NB4 (cell line): ENCODE results near the gene IL22RA1.

Source experiments
- CTCF ChIP-seq: IDR thresholded peaks from one replicate; pipeline ENCODE4 v1.5.1; 2012; ENCODE audit warnings: low read depth, low read length
- POLR2A ChIP-seq: IDR thresholded peaks from 2 replicates; pipeline ENCODE4 v1.6.1; 2011; ENCODE audit warnings: mild to moderate bottlenecking; ENCODE audit not compliant: insufficient read length; ENCODE audit errors: extremely low read depth

GRCh38 chr1:24165500-24165899 lies 22.6 kb upstream of the IL22RA1 start:
- TF ChIP-seq CTCF (no peak), POLR2A (no peak)
